GM06990 (cell line): ENCODE results near the gene TMEM125.

Experiments
- DNase-seq: peaks from one replicate; pipeline ENCODE4 v3.0.0-alpha.2; 2011; ENCODE audit not compliant: insufficient read length; ENCODE audit errors: extremely low read depth
- H3K27me3 ChIP-seq: replicated peaks from 2 replicates; pipeline ENCODE4 v1.6.0; 2011; ENCODE audit warnings: low read length; ENCODE audit not compliant: control insufficient read depth, insufficient read depth
- H3K36me3 ChIP-seq: 2 replicates; pipeline ENCODE4 v1.5.1; 2011; ENCODE audit warnings: low read length; ENCODE audit not compliant: control insufficient read depth, insufficient read depth
- H3K4me3 ChIP-seq: replicated peaks from 2 replicates; pipeline ENCODE4 v1.5.1; 2011; ENCODE audit warnings: low read depth, mild to moderate bottlenecking, control low read depth, low read length
- CTCF ChIP-seq: IDR thresholded peaks from 2 replicates; pipeline ENCODE4 v1.5.1; 2011; ENCODE audit warnings: low read length, control low read depth, mild to moderate bottlenecking, inconsistent platforms; ENCODE audit not compliant: insufficient read depth, poor library complexity, severe bottlenecking

The TMEM125 gene

GRCh38 chr1:43272576-43273571, 3.1 kb downstream of the TMEM125 start:
- no peak for DNase-seq
- Histone ChIP-seq H3K4me3 (no peak overlapping the region), H3K36me3 (no peaks in the 10 kb centered on the region), H3K27me3 (no peaks in the 10 kb centered on the region; the same call in 1 of the 2 replicates)
- TF ChIP-seq CTCF: no peak

GRCh38 chr1:43273708-43274107, 3.9 kb downstream of the TMEM125 start:
- no peak for DNase-seq
- TF ChIP-seq CTCF: no peak
- Histone ChIP-seq H3K36me3 (no peaks in the 10 kb centered on the region), H3K4me3 (no peak overlapping the region), H3K27me3 (no peaks in the 10 kb centered on the region; the same call in 1 of the 2 replicates)

GRCh38 chr1:43274125-43274803, 4.5 kb downstream of the TMEM125 start:
- no peak for TF ChIP-seq CTCF
- no peaks in the 10 kb centered on the region for H3K36me3 ChIP-seq
- no peaks in the 10 kb centered on the region; the same call in 1 of the 2 replicates for H3K27me3 ChIP-seq
- DNase-seq: no peak
- no peak overlapping the region for H3K4me3 ChIP-seq

GRCh38 chr1:43274804-43275180, 5.0 kb downstream of the TMEM125 start:
- DNase-seq: no peak
- H3K36me3 ChIP-seq: no peaks in the 10 kb centered on the region
- H3K4me3 ChIP-seq: no peak overlapping the region
- H3K27me3 ChIP-seq: no peaks in the 10 kb centered on the region; the same call in 1 of the 2 replicates
- no peak for TF ChIP-seq CTCF

GRCh38 chr1:43275826-43276620, 6.2 kb downstream of the TMEM125 start:
- Histone ChIP-seq H3K4me3 (no peak overlapping the region), H3K27me3 (no peaks in the 10 kb centered on the region), H3K36me3 (no peaks in the 10 kb centered on the region)
- no peak for TF ChIP-seq CTCF
- DNase-seq: no peak
